HG03196 (cell line): ENCODE results near the gene WDR88.
A peak's percentile ranks its signal among the peaks of the same experiment; 100 is the strongest.
"Not testable (repeated sequence)": the region's sequence is repeated elsewhere in the genome, so short reads cannot be mapped to it uniquely, and the experiment has no call there.

Experiments
- ATAC-seq: cut with Tn5 transposase; IDR thresholded peaks from one replicate; pipeline ENCODE4 v1.9.1; 2021; ENCODE audit not compliant: unreplicated experiment

The WDR88 gene

DNA sequence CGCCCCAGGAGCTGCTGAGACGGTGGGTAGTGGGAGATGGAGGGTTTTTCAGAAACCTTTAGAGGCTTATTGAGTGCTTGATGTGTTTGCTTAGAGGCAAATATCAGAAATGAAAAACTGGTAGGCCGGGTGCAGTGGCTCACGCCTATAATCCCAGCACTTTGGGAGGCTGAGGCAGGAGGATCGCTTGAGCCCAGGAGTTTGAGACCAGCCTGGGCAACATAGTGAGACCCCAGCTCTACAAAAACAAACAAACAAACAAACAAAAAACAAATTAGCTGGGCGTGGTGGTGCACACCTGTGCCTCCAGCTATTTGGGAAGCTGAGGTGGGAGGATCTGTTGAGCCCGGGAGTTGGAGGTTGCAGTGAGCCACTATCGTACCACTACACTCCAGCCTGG, 5.2 kb upstream of the WDR88 start:
- ATAC-seq, result not testable (repeated sequence)

DNA sequence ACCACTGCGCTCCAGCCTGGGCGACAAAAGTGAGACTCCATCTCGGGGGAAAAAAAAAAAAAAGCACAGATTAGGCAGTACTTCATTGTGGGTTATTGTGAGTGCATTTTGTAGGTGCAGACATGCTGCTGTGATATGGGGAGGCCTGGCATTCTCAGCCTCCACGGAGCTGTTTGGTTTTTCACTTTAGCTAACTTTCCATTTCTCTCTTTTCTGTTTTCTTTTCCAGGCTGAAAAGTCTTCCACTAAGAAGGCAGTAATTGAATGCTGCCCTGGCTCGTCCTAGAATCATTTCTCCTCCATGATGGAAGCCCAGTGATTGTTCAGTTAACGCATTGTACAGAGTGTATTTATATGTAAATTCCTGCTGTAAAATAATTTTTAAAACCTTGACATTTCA, 2.0 kb upstream of the WDR88 start:
- no peak for ATAC-seq

DNA sequence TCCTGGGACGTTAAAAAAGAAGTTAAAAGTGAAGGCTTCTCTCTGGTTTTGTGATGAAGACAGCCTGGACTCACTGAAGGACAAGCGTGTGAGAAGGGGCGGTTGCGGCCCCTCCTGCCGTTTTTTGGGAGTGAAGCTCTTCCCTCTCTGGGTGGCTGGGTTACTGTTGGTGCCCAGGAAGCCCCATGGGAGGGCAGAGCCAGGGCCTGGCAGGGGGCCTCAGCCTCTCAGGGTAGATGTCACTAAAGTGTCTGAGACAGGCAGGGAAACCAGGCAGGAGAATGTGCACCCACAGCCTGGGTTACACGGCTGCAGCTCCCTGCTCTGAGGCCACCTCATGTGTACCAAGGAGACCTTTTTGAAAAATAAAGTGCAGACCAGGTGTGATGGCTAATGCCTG, 1.5 kb upstream of the WDR88 start:
- ATAC-seq, result no peak

- no peak for ATAC-seq
These were observed 511 bp downstream of the WDR88 start for GRCh38 chr19:33132425-33132824.

DNA sequence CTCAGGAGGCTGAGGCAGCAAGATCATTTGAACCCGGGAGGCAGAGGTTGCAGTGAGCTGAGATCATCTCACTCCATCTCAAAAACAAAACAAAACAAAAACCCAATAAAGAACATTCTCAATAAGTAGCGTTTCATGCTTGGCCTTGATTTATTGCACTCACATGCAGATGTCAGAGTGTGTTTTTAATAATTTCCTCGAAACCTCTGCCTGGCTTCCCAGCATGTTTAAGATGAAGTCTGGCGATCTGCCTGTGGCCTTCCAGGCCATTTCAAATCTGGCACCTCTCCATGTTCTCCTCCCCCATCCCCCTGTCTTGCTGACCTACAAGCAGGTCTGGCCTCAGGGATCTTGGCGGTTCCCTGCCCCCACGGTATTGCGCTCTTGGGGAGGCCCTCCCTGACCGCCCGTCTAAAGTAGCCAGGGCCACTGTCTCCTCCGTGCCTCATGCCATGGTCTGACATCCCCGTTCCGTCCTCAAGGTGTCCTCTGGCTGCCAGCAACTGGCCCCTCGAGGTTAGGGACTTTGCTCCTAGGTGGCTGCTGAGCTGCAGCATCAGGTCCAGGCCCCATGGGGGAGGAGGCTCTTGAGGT, 1.6 kb downstream of the WDR88 start:
- ATAC-seq, result no peak

GRCh38 chr19:33134571-33135041, 2.7 kb downstream of the WDR88 start:
- no peak for ATAC-seq

- no peak for ATAC-seq
These were observed 7.3 kb downstream of the WDR88 start for GRCh38 chr19:33139165-33139564.

- ATAC-seq, result peak; percentile 67
These were observed 12.0 kb downstream of the WDR88 start for GRCh38 chr19:33143897-33144405.

GRCh38 chr19:33146209-33146608, 14.3 kb downstream of the WDR88 start:
- no peak for ATAC-seq

- no peak for ATAC-seq
These were observed 15.6 kb downstream of the WDR88 start for GRCh38 chr19:33147538-33147937.

DNA sequence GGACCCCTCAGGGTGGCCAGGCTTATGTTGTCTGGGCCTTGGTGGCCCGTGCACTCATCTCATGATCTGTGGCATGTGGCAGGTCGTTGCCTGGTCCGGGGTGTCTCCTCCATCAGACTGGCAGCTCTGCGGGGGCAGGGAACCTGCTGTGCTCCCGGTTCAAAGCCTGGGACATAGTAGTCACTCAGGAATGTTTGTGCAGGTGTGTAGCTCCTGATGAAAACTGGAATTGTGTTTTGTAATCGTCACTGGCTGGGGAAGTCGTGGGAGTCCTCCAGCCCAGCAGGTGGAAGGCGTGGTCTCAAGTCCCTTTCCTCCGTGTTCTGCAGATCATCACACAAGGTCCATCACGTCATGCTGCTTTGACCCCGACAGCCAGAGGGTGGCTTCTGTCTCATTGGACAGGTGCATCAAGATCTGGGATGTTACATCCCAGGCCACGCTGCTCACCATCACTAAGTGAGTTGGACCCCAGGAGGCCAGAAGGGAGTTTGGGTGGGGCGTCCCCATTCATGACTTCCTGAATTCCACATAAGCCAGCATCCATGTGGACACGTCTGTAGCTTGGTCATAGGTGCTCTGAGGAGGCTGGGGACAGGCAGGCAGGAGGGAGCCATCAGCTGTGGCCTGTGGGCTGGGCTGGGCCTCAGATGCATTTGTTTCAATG, 19.1 kb downstream of the WDR88 start:
- ATAC-seq, result no peak

GRCh38 chr19:33152176-33152575, 20.3 kb downstream of the WDR88 start:
- ATAC-seq, result no peak

GRCh38 chr19:33152625-33153024, 20.7 kb downstream of the WDR88 start:
- ATAC-seq, result not testable (repeated sequence)

DNA sequence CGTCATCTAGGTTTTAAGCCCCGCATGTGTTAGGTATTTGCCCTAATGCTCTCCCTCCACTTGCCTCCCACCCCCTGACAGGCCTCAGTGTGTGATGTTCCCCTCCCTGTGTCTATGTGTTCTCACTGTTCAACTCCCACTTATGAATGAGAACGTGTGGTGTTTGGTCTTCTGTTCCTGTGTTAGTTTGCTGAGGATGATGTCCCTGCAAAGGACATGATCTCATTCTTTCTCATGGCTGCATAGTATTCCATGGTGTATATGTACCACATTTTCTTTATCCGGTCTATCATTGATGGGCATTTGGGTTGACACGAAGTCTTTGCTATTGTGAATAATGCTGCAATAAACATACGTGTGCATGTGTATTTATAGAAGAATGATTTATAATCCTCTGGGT, 22.4 kb downstream of the WDR88 start:
- ATAC-seq, result not testable (repeated sequence)

GRCh38 chr19:33156334-33156733, 24.4 kb downstream of the WDR88 start:
- no peak for ATAC-seq

GRCh38 chr19:33157906-33158305, 26.0 kb downstream of the WDR88 start:
- ATAC-seq, result no peak

DNA sequence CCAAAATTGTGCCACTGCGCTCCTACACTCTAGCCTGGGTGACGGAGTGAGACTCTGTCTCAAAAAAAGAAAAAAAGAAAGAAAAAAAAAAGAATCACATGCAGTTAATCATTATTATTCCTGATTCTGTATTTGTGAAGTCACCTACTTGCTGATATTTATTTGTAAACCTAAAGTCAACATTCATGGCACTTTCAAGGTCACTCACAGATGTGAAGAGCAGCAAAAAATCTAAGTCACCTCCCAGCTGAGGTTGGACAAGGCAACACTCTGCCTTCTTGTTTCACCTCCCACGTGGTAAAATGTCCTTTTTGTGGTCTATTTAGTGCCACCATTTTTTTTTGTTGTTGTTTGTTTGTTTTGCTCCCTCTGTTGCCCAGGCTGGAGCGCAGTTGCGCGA, 26.5 kb downstream of the WDR88 start:
- ATAC-seq, result no peak

DNA sequence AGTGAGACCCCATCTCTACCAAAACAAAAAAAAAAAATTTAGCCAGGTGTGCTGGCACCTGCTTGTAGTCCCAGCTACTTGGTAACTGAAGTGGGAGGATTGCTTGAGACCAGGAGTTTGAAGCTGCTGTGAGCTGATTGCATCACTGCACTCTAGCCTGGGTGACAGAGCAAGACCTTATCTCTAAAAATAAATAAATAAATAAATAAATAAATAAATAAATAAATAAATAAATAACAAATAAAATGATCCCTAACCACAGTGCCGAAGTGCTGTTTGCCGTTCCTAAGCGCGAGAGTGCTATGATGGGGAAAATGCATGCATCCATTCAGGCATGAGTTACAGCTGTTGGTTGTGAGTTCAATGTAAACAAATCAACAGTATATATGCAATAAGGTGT, 27.2 kb downstream of the WDR88 start:
- ATAC-seq, result no peak

GRCh38 chr19:33159893-33160292, 28.0 kb downstream of the WDR88 start:
- no peak for ATAC-seq

DNA sequence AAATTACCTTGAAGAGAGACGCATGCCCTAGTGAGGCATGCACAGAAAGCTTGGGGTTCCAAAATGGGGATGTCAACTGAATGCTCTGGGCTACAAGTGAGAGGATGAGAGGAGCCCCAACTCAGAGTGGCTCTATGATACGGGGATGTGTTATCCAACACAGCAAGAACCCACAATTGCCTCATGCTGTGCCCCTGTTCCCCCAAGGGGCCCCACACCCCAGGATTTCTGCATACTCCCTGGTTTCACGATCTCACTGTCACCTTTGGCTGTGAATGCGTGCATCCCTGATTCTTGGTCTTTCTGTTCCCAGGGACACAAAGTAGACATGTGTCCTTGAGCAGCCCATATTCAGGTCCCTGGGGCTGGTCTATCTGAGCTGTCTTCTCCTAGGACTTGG, 29.3 kb downstream of the WDR88 start:
- ATAC-seq, result no peak

- ATAC-seq, result no peak
These were observed 31.6 kb downstream of the WDR88 start for GRCh38 chr19:33163481-33163880.

DNA sequence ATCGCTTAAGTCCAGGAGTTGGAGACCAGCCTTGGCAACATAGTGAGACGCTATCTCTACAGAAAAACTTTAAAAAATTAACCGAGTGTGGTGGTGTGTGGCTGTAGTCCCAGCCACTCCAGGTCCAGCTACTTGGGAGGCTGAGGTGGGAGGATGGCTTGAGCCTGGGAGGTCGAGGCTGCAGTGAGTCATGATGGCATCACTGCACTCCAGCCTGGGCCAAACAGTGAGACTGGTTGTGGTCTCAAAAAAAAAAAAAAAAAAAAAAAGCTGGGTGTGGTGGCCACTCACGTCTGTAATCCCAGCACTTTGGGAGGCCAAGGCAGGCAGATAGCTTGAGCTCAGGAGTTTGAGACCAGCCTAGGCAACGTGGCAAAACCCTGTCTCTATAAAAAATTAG, 34.1 kb downstream of the WDR88 start:
- ATAC-seq, result not testable (repeated sequence)

- no peak for ATAC-seq
These were observed 35.5 kb downstream of the WDR88 start for GRCh38 chr19:33167438-33167837.
